WTC11 (cell line): Measurements from ENCODE around the gene DENND4A. TPM values are rescaled to one million over a fixed set of nuclear protein-coding genes. Genes with fewer than 3 reads are reported as not detected.

Source experiments
- ATAC-seq: fragments of 200-7000 bp; cut with Tn5 transposase; 2 replicates; pipeline ENCODE4 v1.10.0; 2021; ENCODE audit warnings: mild to moderate bottlenecking, moderate library complexity
- CTCF ChIA-PET: fragments of 300-600 bp; sonication (Branson Sonifier 250); formaldehyde crosslinking; loops from one replicate; lab custom pipeline; 2021; ENCODE audit warnings: antibody characterized with exemption; lab: Charles Lee
- POLR2A ChIA-PET: fragments of 350-600 bp; sonication (Branson Sonifier 250); formaldehyde crosslinking; loops from one replicate; lab custom pipeline; 2021; ENCODE audit warnings: antibody characterized with exemption; lab: Charles Lee
- DNase-seq: peaks from one replicate; pipeline ENCODE4 v3.0.0; 2021; ENCODE audit warnings: low spot score
- H3K27ac Mint-ChIP-seq: 2 replicates; pipeline ENCODE4 v1.8.0; 2021; ENCODE audit warnings: mixed read lengths
- H3K27me3 Mint-ChIP-seq: 2 replicates; pipeline ENCODE4 v1.8.0; 2021; ENCODE audit warnings: low read depth, mild to moderate bottlenecking, moderate library complexity, mixed read lengths
- H3K36me3 Mint-ChIP-seq: 2 replicates; pipeline ENCODE4 v1.8.0; 2021; ENCODE audit warnings: mixed read lengths
- H3K4me1 Mint-ChIP-seq: 2 replicates; pipeline ENCODE4 v1.8.0; 2022; ENCODE audit warnings: mixed read lengths
- H3K4me3 Mint-ChIP-seq: 2 replicates; pipeline ENCODE4 v1.8.0; 2021; ENCODE audit warnings: mild to moderate bottlenecking, moderate library complexity, mixed read lengths
- H3K9me3 Mint-ChIP-seq: 2 replicates; pipeline ENCODE4 v1.8.0; 2021; ENCODE audit warnings: mixed read lengths
- AFF4 ChIP-seq: sonication (generic); formaldehyde crosslinking; IDR thresholded peaks from 2 replicates; pipeline ENCODE4 v1.8.1; 2023; ENCODE audit warnings: mild to moderate bottlenecking, missing genetic modification reagents, borderline replicate concordance
- ERG ChIP-seq: fragments of 250-450 bp; sonication (Bioruptor Pico); IDR thresholded peaks from 2 replicates; pipeline ENCODE4 v1.8.0; 2021; ENCODE audit warnings: mild to moderate bottlenecking
- GRHL2 ChIP-seq: fragments of 250-450 bp; sonication (Bioruptor Pico); IDR thresholded peaks from 2 replicates; pipeline ENCODE4 v1.8.0; 2022; ENCODE audit warnings: mild to moderate bottlenecking, moderate library complexity; ENCODE audit not compliant: insufficient replicate concordance, severe bottlenecking
- JAZF1 ChIP-seq: fragments of 250-450 bp; sonication (Bioruptor Pico); IDR thresholded peaks from 2 replicates; pipeline ENCODE4 v1.9.0; 2021; ENCODE audit warnings: moderate library complexity, mild to moderate bottlenecking, inconsistent platforms
- JUN ChIP-seq: sonication (generic); formaldehyde crosslinking; IDR thresholded peaks from 2 replicates; pipeline ENCODE4 v1.8.0; 2023; ENCODE audit warnings: mild to moderate bottlenecking, missing genetic modification reagents
- NFYB ChIP-seq: sonication (generic); formaldehyde crosslinking; conservative IDR thresholded peaks from 2 replicates; pipeline ENCODE4 v1.8.0; 2022; ENCODE audit warnings: low read depth, missing genetic modification reagents
- PRRX2 ChIP-seq: fragments of 250-450 bp; sonication (Bioruptor Pico); IDR thresholded peaks from 2 replicates; pipeline ENCODE4 v1.8.0; 2021; ENCODE audit warnings: mild to moderate bottlenecking
- SMAD4 ChIP-seq: sonication (generic); formaldehyde crosslinking; IDR thresholded peaks from 2 replicates; pipeline ENCODE4 v1.8.0; 2022; ENCODE audit warnings: mild to moderate bottlenecking, missing genetic modification reagents
- STAT6 ChIP-seq: sonication (generic); formaldehyde crosslinking; conservative IDR thresholded peaks from 2 replicates; pipeline ENCODE4 v1.8.1; 2023; ENCODE audit warnings: mild to moderate bottlenecking, low read depth, missing genetic modification reagents, moderate library complexity
- TCF7 ChIP-seq: sonication (generic); formaldehyde crosslinking; IDR thresholded peaks from 2 replicates; pipeline ENCODE4 v1.8.0; 2022; ENCODE audit warnings: mild to moderate bottlenecking, low read depth, missing genetic modification reagents, moderate library complexity
- TEAD1 ChIP-seq: sonication (generic); formaldehyde crosslinking; IDR thresholded peaks from 2 replicates; pipeline ENCODE4 v1.8.0; 2022; ENCODE audit warnings: mild to moderate bottlenecking, missing genetic modification reagents
- TP53 ChIP-seq: sonication (generic); formaldehyde crosslinking; IDR thresholded peaks from 2 replicates; pipeline ENCODE4 v1.8.1; 2023; ENCODE audit warnings: mild to moderate bottlenecking, missing genetic modification reagents
- ZNF263 ChIP-seq: sonication (generic); formaldehyde crosslinking; IDR thresholded peaks from 2 replicates; pipeline ENCODE4 v1.8.1; 2022; ENCODE audit warnings: low read depth, mild to moderate bottlenecking, moderate library complexity, missing genetic modification reagents
- ZNF317 ChIP-seq: sonication (generic); formaldehyde crosslinking; IDR thresholded peaks from 2 replicates; pipeline ENCODE4 v1.8.1; 2023; ENCODE audit warnings: low read depth, mild to moderate bottlenecking, moderate library complexity, missing genetic modification reagents, borderline replicate concordance
- ZNF532 ChIP-seq: fragments of 250-450 bp; sonication (Bioruptor Pico); IDR thresholded peaks from 2 replicates; pipeline ENCODE4 v1.9.0; 2021; ENCODE audit warnings: mild to moderate bottlenecking, borderline replicate concordance
- total RNA-seq: library from RNA; stranded (reverse); gene quantifications from 3 replicates; pipeline ENCODE4 v1.2.3, GENCODE V29; 2021
- TF ChIP-seq, protein P1 (sequence below): fragments of 250-450 bp; sonication (Bioruptor Pico); IDR thresholded peaks from 2 replicates; pipeline ENCODE4 v1.9.0; 2021; ENCODE audit warnings: mild to moderate bottlenecking
- TF ChIP-seq, protein P2 (sequence below): sonication (generic); formaldehyde crosslinking; IDR thresholded peaks from 2 replicates; pipeline ENCODE4 v1.8.1; 2023; ENCODE audit warnings: mild to moderate bottlenecking, moderate library complexity, missing genetic modification reagents

The DENND4A gene
- total RNA-seq, 1 experiment from 2014 or later, result 5.7 TPM

- Mint-ChIP-seq H3K27ac (no peak overlapping the region), H3K4me3 (no peak overlapping the region), H3K9me3 (peaks cover 5% of the 10 kb centered on the region; the same call in 1 of the 2 replicates), H3K36me3 (no peaks in the 10 kb centered on the region), H3K27me3 (no peaks in the 10 kb centered on the region; the same call in 1 of the 2 replicates), H3K4me1 (peaks cover 15% of the 10 kb centered on the region)
- DNase-seq (no peak), ATAC-seq (no peak)
- TF ChIP-seq JAZF1 (CRISPR knock-in tag) (no peak), TEAD1 (CRISPR knock-in tag) (no peak), ERG (no peak), PRRX2 (CRISPR knock-in tag) (no peak), ZNF263 (CRISPR knock-in tag) (no peak), ZNF317 (CRISPR knock-in tag) (no peak), TCF7 (no peak)
- TF ChIP-seq, protein P1, sequence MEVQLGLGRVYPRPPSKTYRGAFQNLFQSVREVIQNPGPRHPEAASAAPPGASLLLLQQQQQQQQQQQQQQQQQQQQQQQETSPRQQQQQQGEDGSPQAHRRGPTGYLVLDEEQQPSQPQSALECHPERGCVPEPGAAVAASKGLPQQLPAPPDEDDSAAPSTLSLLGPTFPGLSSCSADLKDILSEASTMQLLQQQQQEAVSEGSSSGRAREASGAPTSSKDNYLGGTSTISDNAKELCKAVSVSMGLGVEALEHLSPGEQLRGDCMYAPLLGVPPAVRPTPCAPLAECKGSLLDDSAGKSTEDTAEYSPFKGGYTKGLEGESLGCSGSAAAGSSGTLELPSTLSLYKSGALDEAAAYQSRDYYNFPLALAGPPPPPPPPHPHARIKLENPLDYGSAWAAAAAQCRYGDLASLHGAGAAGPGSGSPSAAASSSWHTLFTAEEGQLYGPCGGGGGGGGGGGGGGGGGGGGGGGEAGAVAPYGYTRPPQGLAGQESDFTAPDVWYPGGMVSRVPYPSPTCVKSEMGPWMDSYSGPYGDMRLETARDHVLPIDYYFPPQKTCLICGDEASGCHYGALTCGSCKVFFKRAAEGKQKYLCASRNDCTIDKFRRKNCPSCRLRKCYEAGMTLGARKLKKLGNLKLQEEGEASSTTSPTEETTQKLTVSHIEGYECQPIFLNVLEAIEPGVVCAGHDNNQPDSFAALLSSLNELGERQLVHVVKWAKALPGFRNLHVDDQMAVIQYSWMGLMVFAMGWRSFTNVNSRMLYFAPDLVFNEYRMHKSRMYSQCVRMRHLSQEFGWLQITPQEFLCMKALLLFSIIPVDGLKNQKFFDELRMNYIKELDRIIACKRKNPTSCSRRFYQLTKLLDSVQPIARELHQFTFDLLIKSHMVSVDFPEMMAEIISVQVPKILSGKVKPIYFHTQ (CRISPR knock-in tag), result no peak
- ChIA-PET CTCF (interaction anchor here (1.0 kb wide), 1 partner anchor 12 kb away, joined by 6 read pairs; no protein-coding TSS in a partner anchor), POLR2A (no interaction called here)
Observed at GRCh38 chr15:65821070-65821469, 29.0 kb upstream of the DENND4A start.

DNA sequence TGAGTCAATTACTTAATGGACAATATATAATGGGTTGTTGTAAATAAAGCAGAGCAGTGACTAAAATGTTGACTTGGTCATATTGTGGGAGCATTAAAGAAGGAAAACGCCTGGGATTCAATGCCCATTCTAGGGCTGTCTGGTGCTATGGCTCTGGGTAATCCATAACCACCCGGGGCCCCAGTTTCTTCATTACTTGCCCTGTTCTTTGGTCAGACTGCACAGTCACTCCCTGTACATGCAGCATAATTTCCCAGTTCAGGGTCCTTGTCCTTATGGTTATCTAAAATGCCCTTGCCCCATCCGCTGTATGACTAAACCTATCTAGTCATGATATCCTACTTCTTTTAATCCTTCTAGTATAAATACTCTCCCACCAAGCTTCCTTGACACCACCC lies 27.5 kb upstream of the DENND4A start:
- H3K36me3 Mint-ChIP-seq, result no peaks in the 10 kb centered on the region
- H3K27ac Mint-ChIP-seq, result no peak overlapping the region
- no peak overlapping the region for H3K4me3 Mint-ChIP-seq
- no peak for DNase-seq
- ChIA-PET POLR2A (no interaction called here), CTCF (no interaction called here)
- no peak for ATAC-seq
- H3K4me1 Mint-ChIP-seq, result peaks cover 7% of the 10 kb centered on the region
- H3K27me3 Mint-ChIP-seq, result no peaks in the 10 kb centered on the region; the same call in 1 of the 2 replicates
- peaks cover 5% of the 10 kb centered on the region; the same call in 1 of the 2 replicates for H3K9me3 Mint-ChIP-seq
- TF ChIP-seq NFYB (CRISPR knock-in tag) (no peak), JUN (CRISPR knock-in tag) (no peak), STAT6 (CRISPR knock-in tag) (no peak), GRHL2 (no peak), SMAD4 (CRISPR knock-in tag) (no peak), TCF7 (no peak), ZNF532 (CRISPR knock-in tag) (no peak), TP53 (CRISPR knock-in tag) (no peak), AFF4 (CRISPR knock-in tag) (no peak)
- TF ChIP-seq, protein P2, sequence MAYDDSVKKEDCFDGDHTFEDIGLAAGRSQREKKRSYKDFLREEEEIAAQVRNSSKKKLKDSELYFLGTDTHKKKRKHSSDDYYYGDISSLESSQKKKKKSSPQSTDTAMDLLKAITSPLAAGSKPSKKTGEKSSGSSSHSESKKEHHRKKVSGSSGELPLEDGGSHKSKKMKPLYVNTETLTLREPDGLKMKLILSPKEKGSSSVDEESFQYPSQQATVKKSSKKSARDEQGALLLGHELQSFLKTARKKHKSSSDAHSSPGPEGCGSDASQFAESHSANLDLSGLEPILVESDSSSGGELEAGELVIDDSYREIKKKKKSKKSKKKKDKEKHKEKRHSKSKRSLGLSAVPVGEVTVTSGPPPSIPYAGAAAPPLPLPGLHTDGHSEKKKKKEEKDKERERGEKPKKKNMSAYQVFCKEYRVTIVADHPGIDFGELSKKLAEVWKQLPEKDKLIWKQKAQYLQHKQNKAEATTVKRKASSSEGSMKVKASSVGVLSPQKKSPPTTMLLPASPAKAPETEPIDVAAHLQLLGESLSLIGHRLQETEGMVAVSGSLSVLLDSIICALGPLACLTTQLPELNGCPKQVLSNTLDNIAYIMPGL (CRISPR knock-in tag), result no peak
